ENCODE results near the gene MINDY4B.

- TF ChIP-seq CTCF (IDR thresholded peaks at IDR 0.05) (no peak), POLR2A (IDR thresholded peaks at IDR 0.05) (no peak)
Observed at GRCh38 chr3:150912501-150912900, 7.3 kb upstream of the MINDY4B start.
